HepG2 (cell line): ENCODE data around the gene RABGAP1L. TPM values are rescaled to one million over a fixed set of nuclear protein-coding genes. Genes with fewer than 3 reads are reported as not detected.

Source experiments
- HES4 ChIP-seq: sonication (generic); formaldehyde crosslinking; IDR thresholded peaks from 2 replicates; pipeline ENCODE4 v1.9.0; 2021; ENCODE audit warnings: mild to moderate bottlenecking, missing genetic modification reagents, borderline replicate concordance
- ISX ChIP-seq: sonication (generic); formaldehyde crosslinking; conservative IDR thresholded peaks from 2 replicates; pipeline ENCODE4 v1.5.0; 2020; ENCODE audit warnings: missing genetic modification reagents
- MAF1 ChIP-seq: sonication (generic); formaldehyde crosslinking; IDR thresholded peaks from 2 replicates; pipeline ENCODE4 v1.5.0; 2020; ENCODE audit warnings: missing genetic modification reagents, borderline replicate concordance
- NONO ChIP-seq, 2 experiments: fragments of 450-650 bp in 1 of 2; sonication (generic) in 1 of 2; formaldehyde crosslinking in 1 of 2; IDR thresholded peaks in 1 of 2; conservative IDR thresholded peaks in 1 of 2; 2 replicates each; pipeline versions ENCODE4 v1.6.1 to v1.8.0; 2017 to 2022; ENCODE audit warnings: mild to moderate bottlenecking in 1 of 2, missing genetic modification reagents in 1 of 2, moderate library complexity in 1 of 2
- SMAD3 ChIP-seq: sonication (generic); formaldehyde crosslinking; IDR thresholded peaks from 2 replicates; pipeline ENCODE4 v1.4.0; 2020; ENCODE audit warnings: missing genetic modification reagents
- SNAPC4 ChIP-seq: sonication (generic); formaldehyde crosslinking; IDR thresholded peaks from 2 replicates; pipeline ENCODE4 v1.4.0; 2020; ENCODE audit warnings: mild to moderate bottlenecking, missing genetic modification reagents
- SP140L ChIP-seq: sonication (generic); formaldehyde crosslinking; IDR thresholded peaks from 2 replicates; pipeline ENCODE4 v1.4.0; 2020; ENCODE audit warnings: missing genetic modification reagents, borderline replicate concordance
- TGIF2 ChIP-seq: IDR thresholded peaks from 2 replicates; pipeline ENCODE4 v1.6.1; 2016; ENCODE audit warnings: control low read depth, missing compliant biosample characterization
- THAP11 ChIP-seq: IDR thresholded peaks from 2 replicates; pipeline ENCODE4 v1.6.1; 2016; ENCODE audit warnings: missing biosample characterization, missing genetic modification reagents
- ZBTB3 ChIP-seq: sonication (generic); formaldehyde crosslinking; IDR thresholded peaks from 2 replicates; pipeline ENCODE4 v1.4.0; 2020; ENCODE audit warnings: low read depth, mild to moderate bottlenecking, moderate library complexity, missing genetic modification reagents, borderline replicate concordance
- ZNF513 ChIP-seq: sonication (generic); formaldehyde crosslinking; conservative IDR thresholded peaks from 2 replicates; pipeline ENCODE4 v1.5.0; 2020; ENCODE audit warnings: missing genetic modification reagents
- ZNF567 ChIP-seq: sonication (generic); formaldehyde crosslinking; IDR thresholded peaks from 2 replicates; pipeline ENCODE4 v1.8.1; 2023; ENCODE audit warnings: mild to moderate bottlenecking, missing genetic modification reagents, borderline replicate concordance
- ZNF773 ChIP-seq: sonication (generic); formaldehyde crosslinking; IDR thresholded peaks from 2 replicates; pipeline ENCODE4 v1.4.0; 2020; ENCODE audit warnings: missing genetic modification reagents, borderline replicate concordance
- polyA plus RNA-seq, 8 experiments: library from polyadenylated mRNA; depleted of rRNA in 3 of 8; stranded (reverse) in 7 of 8; unstranded in 1 of 8; fragments of >200 nt; fragmentation: Illumina TruSeq in 4 of 8; extraction: Trizol in 4 of 8; gene quantifications; 2 replicates each; pipeline versions ENCODE4 v1.2.1 to v1.2.3, GENCODE V29; 2011 to 2016; ENCODE audit warnings: low read depth in 4 of 8, missing spikeins in 1 of 8, mixed read lengths in 1 of 8; ENCODE audit not compliant: insufficient read depth in 1 of 8
- total RNA-seq, 5 experiments: library from RNA; depleted of rRNA; stranded (reverse); fragments of >200 nt; fragmentation: Illumina TruSeq; extraction: Trizol; gene quantifications; 2 replicates each; pipeline ENCODE4 v1.2.3, GENCODE V29; 2016; ENCODE audit warnings: low read depth in 1 of 5
- TF ChIP-seq, protein P1 (sequence below): sonication (generic); formaldehyde crosslinking; IDR thresholded peaks from 2 replicates; pipeline ENCODE4 v1.8.1; 2023; ENCODE audit warnings: mild to moderate bottlenecking, moderate library complexity, missing genetic modification reagents
- TF ChIP-seq, protein P2 (sequence below): IDR thresholded peaks from 2 replicates; pipeline ENCODE4 v1.4.0; 2020; ENCODE audit warnings: mild to moderate bottlenecking, missing genetic modification reagents

The RABGAP1L gene
- total and polyA plus RNA-seq, 2 of the 13 experiments (the other 11 are each of a cell fraction or from before 2014, with no cell fraction given): 7.9 to 22.6 TPM

GRCh38 chr1:175023043-175023921 is 864.0 kb downstream of the RABGAP1L start, which contains the start of gene MRPS14 (continued):
- TF ChIP-seq SNAPC4 (no peak), NONO (IDR thresholded peaks at IDR 0.05) (no peak), NONO (CRISPR knock-in tag; conservative IDR thresholded peaks at IDR 0.05) (peak; percentile 88), HES4 (CRISPR knock-in tag) (no peak), ZNF773 (no peak), THAP11 (CRISPR knock-in tag) (peak; percentile 90), ZNF567 (CRISPR knock-in tag) (no peak), SMAD3 (no peak), ZBTB3 (CRISPR knock-in tag) (no peak), ISX (CRISPR knock-in tag) (no peak), MAF1 (no peak), TGIF2 (CRISPR knock-in tag) (peak; percentile 89), ZNF513 (no peak), SP140L (CRISPR knock-in tag) (peak; percentile 77; the same call in 1 of the 2 replicates)
- TF ChIP-seq, protein P1, sequence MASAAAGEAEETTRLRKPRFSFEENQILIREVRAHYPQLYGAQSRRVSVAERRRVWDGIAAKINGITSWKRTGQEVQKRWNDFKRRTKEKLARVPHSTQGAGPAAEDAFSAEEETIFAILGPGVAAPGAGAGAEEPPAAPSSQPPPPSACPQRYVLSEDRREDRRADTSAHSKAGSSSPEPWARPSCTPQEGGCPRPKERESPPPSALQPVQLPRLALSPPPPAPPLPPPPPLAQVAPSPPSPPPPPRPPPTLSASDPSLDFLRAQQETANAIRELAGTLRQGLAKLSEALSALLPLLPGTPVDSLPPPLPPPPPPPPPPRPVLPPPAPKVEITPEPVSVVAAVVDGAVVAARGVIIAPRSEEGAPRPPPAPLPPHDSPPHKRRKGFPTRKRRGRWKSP (CRISPR knock-in tag): no peak
- TF ChIP-seq, protein P2, sequence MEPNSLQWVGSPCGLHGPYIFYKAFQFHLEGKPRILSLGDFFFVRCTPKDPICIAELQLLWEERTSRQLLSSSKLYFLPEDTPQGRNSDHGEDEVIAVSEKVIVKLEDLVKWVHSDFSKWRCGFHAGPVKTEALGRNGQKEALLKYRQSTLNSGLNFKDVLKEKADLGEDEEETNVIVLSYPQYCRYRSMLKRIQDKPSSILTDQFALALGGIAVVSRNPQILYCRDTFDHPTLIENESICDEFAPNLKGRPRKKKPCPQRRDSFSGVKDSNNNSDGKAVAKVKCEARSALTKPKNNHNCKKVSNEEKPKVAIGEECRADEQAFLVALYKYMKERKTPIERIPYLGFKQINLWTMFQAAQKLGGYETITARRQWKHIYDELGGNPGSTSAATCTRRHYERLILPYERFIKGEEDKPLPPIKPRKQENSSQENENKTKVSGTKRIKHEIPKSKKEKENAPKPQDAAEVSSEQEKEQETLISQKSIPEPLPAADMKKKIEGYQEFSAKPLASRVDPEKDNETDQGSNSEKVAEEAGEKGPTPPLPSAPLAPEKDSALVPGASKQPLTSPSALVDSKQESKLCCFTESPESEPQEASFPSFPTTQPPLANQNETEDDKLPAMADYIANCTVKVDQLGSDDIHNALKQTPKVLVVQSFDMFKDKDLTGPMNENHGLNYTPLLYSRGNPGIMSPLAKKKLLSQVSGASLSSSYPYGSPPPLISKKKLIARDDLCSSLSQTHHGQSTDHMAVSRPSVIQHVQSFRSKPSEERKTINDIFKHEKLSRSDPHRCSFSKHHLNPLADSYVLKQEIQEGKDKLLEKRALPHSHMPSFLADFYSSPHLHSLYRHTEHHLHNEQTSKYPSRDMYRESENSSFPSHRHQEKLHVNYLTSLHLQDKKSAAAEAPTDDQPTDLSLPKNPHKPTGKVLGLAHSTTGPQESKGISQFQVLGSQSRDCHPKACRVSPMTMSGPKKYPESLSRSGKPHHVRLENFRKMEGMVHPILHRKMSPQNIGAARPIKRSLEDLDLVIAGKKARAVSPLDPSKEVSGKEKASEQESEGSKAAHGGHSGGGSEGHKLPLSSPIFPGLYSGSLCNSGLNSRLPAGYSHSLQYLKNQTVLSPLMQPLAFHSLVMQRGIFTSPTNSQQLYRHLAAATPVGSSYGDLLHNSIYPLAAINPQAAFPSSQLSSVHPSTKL (CRISPR knock-in tag): peak; percentile 80
